Activated CD4-positive, alpha-beta T cell treated with anti-CD3 and anti-CD28 coated beads, Interleukin-2, amount 50 U/mL, for 48 hours (primary cell): Measurements from ENCODE around the gene ALKBH1.
"Not testable (repeated sequence)": the region's sequence is repeated elsewhere in the genome, so short reads cannot be mapped to it uniquely, and the experiment has no call there.

Experiments used
- DNase-seq, 2 experiments: peaks; one replicate each; pipeline ENCODE4 v3.0.0-alpha.2; 2020

Gene ALKBH1, protein sequence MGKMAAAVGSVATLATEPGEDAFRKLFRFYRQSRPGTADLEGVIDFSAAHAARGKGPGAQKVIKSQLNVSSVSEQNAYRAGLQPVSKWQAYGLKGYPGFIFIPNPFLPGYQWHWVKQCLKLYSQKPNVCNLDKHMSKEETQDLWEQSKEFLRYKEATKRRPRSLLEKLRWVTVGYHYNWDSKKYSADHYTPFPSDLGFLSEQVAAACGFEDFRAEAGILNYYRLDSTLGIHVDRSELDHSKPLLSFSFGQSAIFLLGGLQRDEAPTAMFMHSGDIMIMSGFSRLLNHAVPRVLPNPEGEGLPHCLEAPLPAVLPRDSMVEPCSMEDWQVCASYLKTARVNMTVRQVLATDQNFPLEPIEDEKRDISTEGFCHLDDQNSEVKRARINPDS

DNA sequence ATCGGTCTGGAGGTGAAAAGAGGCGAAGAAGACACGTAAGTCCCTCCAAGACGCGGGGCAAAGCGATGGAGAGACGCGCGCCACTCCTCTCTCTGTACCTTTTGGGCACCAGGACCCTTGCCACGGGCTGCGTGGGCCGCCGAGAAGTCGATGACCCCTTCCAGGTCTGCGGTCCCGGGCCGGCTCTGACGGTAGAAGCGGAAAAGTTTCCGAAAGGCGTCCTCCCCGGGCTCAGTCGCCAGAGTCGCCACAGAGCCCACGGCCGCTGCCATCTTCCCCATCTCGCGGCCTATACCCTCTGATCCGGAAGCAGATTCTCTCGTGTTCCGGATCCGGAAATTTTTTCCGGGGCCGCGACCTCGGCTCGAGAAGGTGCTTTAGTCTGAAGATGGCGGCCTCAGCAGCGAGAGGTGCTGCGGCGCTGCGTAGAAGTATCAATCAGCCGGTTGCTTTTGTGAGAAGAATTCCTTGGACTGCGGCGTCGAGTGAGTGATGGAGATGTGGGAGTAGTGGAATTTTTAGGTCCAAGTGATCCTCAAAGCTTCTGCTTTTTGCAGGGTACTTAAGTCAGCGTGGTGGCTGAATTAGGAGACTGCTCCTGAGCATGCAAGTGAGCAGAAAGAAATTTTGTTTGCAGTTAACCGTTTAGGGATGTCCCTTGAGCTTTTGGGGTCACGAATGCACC is at the start of gene ALKBH1, which contains the start of gene SLIRP:
Gene ALKBH1 (minus strand): TSS at position 300 of the 685 bp plus-strand sequence. CDS start 19 bp downstream, at position 281.
Gene SLIRP (plus strand): TSS at position 380 of the 685 bp plus-strand sequence. CDS start 9 bp downstream, at position 389.
- peak; percentile 83 to 88 for DNase-seq

DNA sequence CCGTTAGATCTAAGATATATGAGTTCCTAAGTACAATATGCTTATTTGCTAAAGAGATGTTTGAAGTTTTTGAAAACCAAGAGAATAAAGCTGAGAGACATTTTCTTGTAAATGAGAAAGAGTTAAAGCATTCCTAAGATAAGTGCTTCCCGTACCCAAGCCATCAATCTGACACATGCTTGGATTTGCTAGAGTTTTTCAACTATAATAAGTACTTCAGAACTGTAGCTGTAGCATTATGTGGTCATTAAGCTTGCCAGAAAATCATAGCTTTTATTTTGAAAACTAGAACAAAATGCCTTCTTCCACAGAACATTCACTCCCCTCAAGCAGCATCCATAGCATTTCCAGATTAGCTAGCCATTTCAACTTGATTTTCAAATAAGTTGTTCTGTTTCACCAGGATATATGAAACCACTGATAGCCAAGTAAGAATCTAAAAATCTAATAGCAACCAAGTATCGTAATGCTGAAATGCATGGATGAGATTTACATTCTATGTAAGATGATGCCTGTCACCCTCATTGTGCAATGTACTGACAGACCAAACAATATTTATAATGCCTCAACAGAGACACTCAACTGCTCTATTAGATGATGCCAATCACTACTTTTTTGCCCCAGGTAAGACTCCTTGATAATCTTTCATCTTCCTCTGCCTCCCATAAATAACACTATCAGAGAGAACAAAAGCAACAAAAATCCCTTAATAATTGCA is 45.1 kb upstream of the ALKBH1 start:
- no peak for DNase-seq

DNA sequence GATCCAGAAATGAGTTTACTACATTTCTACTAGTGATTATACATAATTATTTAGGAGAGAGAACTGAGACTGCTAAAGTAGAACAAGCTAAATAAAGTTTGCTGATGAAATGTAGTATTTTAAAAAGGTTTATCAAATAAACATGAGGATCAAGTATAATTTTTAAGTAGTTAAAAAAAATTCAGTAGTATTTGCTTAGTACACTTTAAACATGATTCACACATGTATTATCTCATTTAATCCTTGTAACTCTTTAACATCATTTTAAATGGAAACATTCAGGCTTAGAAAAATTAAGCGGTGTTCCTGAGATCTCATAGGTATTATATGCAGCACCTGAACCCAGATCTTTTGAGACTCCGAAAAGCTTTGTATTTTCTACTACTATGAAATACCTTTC is 44.4 kb upstream of the ALKBH1 start:
- no peak for DNase-seq

DNA sequence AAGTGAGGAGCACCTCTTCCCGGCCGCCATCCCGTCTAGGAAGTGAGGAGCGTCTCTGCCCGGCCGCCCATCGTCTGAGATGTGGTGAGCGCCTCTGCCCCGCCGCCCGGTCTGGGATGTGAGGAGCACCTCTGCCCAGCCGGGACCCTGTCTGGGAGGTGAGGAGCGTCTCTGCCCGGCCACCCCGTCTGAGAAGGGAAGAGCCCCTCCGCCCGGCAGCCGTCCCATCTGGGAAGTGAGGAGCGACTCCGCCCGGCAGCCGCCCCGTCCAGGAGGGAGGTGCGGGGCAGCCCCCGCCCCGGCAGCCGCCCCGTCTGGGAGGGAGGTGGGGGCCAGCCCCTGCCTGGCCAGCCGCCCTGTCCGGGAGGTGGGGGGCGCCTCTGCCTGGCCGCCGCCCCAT is 39.6 kb upstream of the ALKBH1 start:
- DNase-seq = not testable (repeated sequence)

DNA sequence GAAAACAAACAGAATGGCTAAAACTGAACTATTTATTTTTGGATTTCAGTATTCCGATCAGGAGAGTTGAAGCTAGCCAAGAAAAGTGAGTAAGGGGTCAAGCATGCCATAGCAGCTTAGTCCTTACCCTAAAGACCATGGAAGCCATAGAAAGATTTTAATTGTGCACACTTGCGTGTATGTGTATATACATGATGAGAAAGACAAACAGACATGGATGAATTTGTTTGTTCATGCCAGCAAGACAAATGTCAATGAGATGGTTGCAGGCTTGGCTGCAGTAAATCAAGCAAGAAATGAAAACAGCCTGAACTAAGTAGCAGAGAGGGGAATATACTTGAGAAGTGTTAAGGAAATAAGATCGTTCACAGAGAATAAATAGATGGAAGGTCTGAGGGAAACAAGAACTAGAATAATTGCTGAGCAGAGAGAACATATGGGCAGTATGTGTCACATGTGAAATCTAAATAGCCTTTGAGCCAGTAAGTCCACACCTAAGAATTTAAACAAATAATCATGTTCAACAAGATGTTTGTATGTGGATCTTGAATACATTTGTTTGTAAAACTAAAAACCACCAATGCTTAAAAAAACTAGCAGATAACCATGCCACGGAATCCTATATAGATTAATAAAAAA is 38.4 kb upstream of the ALKBH1 start:
- no peak for DNase-seq

DNA sequence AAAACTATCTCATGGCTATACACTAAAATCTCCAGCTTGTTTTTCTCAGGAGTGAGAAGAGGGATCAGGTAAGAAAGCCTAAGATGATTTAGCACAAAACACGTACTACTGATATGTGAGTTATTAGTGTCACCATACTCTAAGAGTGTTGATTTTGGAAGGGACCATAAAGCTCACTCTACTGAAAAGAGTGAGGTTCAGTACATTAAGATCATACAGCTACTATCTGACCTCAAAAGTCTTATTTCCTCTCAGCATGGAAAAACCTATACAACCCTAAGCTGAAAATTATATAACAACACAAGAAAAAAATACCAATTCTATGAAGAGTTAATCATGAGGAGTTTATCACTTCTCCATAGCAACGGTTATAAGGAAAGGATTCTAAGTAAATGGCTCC is 33.6 kb upstream of the ALKBH1 start:
- no peak for DNase-seq

DNA sequence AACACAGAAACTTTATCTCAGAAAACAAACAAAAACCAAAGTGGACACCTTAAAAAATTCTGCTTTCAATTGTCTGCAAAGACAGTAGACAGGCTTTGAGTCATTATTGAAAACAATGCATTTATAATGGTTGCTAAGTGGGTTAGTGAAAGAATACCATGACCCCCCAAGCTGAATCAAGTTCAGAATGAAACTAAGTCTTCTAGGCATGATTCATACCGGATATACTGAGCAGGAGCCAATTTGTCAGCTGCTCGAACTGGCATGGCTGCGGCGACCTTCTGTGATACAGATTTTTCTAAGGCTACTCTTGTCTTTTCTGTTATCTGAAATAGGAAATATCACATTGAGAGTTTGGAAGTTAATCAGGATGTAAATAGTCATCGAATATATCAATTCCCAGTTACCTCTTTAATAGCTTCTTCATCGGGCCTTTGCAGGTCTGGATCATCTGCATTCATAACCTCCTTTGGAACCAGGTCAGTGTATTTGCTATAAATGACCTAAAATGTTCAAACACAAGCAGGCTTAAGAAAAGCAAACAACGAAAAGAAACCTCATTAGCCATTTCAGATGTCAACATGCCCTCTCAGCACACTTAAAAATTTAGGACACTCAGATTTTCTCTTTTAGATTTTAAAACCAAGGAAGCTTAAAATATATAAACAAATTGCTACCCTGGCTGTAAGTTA is 30.9 kb upstream of the ALKBH1 start:
- DNase-seq = peak; percentile 26 to 41

DNA sequence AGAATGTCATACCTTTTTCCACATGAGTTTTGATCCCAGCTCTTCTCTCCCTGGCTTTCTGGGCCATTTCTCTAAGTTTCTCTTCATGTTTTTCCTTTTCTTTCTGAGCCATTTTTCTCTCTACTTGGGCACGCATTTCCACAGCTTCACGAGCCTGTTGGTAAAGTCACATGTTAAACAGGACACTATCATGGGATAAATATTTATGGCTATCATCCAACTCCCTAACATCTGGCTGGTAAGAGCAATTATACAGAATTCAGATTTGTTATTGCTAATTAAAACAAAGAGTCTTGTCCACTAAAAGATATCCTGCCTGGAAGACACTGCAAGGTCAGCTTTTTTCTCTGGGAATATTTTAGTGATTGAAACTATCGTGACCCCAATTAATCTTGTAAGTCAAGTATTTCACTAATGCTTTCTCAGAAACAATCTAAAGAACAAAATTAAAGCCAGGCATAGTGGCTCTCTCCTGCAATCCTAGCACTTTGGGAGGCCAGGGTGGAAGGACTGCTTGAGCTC is 23.2 kb upstream of the ALKBH1 start:
- DNase-seq = no peak

DNA sequence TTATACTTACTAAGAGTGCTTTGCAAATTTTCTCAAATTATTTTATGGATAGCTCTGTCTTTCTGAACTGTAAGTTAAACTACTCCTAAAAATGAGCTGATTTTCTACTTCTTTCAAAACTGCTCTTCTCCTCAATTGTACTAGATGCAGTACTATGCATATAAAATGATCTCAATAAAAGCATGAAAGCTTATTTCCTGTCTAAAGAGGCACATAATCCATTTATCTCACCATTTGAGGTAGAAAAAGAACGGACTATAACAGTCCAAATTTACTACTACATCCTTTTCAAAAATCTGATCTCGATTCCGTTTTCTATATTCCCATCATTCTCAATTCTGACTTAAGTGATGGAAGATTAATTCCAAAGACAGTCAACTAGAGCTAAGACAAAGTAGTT is 14.5 kb upstream of the ALKBH1 start:
- no peak for DNase-seq

DNA sequence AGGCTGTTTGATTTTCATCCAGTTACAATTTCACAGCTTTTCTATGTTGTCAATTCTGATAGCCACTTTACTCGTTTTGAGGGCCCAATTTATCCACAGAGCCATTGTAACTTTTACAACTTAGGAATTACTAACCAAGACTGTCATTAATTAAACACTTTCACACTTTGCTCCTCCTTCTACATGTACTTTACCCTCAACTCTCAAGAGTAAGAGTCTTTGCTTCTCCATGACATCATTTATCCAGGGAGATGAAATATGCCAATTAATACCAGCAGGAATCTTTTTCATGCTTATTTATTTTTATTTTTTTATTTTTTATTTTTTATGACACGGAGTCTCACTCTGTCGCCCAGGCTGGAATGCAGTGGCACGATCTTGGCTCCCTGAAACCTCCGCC is 13.6 kb upstream of the ALKBH1 start:
- no peak for DNase-seq

DNA sequence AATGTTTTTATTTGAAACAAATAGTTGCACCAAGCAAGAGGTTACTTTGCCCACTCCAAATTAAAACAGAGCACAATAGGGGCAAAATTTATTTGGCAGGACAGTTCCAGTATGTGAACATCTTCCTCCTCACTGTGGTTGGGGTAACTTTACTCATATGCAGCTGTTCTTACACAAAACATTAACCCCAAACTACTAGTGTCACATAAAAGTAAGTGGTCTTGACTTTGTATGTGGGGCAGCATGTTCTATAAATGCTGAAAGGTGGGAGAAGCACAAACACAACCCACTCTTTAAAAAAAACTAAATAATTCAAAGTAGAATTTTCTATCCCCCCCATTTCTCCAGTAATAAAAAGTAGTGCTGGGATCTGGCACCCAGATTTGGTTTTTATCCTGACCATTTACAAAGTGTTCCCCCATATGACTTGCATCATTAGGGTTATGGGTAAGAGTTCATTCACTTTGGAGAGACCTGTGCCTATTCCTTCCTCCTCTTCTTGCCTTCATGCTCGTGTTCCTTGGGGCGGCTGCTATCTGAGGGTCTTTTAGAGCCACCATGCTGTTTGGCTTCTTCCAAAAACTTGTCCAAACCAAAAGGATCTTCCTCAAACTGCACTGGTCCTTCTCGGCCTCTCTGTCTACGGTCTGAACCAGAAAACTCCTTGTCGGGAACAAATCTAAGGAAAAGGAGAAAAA is 9.9 kb upstream of the ALKBH1 start:
- no peak for DNase-seq

DNA sequence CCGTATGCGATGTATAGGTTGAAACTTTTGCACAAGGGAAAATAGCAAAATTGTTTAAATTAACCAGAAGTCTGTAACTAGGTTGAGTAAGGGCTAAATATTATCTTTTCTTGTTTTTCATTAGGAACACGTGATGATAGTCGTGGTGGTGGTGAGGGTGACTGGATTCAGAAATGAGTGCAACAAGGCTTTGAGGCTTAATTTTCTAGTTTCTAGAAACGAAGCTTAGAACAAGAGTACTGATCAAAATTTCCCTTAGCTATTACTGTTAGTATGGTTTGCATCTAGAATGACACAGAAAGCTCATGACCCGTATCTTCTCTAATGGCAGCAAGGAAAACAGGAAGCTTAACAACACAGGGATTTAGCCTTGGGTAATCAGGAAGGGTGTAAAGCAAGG is 7.1 kb upstream of the ALKBH1 start:
- DNase-seq = peak in 1 of 2 experiments; percentile 35

DNA sequence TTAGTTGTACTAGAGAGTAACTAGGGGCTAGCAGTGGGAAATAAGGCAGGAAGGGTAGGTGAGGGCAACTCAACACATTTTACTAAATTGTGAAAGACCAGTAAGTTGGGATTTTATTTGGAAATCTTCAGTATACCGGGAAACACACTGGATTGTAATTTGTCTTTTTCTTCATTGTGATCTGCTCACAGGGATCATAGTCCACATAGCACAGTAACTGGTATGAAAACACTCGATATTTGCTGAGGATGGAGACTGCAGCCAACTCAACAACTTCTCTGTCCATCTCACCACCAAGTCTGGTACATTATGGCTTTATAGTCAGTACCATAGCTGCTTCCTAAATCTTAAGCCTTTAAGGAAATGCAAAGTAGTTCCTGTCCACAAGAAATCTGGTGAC is 2.5 kb upstream of the ALKBH1 start:
- no peak for DNase-seq

DNA sequence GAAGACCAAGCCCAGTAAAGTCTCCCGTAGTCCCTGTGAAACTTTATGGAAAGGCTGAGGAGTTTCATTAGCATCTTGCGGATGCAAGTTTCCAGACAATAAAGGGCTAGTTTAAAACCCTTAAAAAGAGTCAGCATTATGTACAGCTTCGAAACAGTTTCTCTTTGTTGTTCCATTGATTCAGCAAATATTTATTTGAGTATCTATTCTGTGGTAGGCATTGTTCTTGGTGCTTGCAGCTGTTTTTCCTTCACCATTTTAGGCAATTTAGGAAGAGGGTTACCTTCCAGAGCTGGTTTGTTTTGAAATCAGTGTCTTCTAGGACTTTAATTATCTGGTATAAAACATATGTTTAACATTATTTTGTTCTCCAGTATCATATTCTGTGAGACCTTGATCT is 1.6 kb upstream of the ALKBH1 start:
- DNase-seq = no peak

DNA sequence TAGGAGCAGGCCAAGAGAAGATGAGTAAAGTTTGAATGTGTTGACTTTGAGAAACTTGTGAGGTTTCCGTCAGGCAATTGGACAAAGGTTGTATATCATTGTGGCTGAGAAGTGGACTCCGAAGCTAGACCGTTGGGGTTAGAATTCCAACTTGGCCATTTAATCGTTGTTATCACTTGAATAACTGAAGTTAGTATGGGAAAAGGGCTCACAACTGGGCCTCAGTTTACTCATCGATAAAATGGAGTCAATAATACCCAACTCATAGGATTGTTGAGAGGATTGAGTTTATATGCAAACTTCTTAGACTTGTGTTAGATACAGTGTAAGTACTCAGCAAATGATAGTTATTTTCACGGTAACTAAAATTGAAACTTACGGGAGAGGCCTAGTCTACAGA is 926 bp upstream of the ALKBH1 start:
- DNase-seq = no peak

DNA sequence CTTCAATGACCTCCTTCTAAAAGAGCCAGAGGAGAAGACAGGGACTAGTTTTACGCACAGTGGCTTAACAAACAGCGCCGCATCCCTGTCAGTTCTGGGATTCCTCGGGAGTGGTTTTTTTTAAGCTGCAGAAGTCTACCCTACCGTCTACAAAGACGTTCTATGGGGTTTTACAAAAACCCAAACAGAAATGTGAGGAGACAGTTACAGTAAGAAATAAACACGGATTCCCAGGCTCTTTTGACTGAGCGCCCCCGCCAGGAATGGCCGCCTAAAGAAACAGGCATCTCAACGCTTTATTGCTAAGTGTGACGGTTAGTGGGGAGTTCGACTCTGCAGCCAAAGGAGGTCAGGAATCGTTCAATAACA is 484 bp downstream of the ALKBH1 start:
- DNase-seq = no peak

DNA sequence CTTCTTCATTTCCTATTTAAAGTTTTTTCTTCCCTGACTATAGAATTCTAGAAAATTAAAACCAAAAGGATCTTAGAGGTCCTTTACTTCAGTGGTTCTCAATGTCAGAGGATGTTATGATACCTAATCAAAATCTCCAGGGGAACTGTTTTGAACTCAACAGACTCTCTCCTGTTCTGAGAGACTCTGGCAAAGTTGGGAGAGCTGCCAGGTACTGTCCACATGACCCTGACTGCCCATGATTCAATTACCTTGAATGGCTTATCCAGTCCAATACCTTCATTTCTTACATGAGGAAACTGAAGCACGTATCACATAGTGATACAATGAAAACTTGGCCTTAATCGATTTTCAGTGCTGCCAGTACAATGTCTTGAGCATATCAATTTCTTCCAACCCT is 16.6 kb downstream of the ALKBH1 start:
- no peak for DNase-seq

DNA sequence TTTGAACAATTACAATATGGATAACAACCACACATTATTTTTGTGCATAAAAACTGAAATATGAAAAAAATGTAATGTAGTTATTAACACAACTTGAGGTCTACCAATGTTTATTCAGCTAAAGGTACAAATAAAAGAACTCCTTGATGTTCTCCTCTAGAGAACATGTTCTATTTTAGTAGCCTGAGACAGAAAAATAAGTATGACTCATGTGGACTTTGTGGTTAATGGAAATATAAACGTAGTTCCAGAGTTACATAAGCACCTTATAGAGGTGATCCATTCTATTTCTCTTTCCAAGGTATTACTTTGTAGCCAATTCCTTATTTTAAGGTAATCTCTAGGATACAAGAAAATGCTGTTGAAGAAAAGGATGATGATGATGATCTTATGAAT is 25.7 kb downstream of the ALKBH1 start:
- DNase-seq = no peak

DNA sequence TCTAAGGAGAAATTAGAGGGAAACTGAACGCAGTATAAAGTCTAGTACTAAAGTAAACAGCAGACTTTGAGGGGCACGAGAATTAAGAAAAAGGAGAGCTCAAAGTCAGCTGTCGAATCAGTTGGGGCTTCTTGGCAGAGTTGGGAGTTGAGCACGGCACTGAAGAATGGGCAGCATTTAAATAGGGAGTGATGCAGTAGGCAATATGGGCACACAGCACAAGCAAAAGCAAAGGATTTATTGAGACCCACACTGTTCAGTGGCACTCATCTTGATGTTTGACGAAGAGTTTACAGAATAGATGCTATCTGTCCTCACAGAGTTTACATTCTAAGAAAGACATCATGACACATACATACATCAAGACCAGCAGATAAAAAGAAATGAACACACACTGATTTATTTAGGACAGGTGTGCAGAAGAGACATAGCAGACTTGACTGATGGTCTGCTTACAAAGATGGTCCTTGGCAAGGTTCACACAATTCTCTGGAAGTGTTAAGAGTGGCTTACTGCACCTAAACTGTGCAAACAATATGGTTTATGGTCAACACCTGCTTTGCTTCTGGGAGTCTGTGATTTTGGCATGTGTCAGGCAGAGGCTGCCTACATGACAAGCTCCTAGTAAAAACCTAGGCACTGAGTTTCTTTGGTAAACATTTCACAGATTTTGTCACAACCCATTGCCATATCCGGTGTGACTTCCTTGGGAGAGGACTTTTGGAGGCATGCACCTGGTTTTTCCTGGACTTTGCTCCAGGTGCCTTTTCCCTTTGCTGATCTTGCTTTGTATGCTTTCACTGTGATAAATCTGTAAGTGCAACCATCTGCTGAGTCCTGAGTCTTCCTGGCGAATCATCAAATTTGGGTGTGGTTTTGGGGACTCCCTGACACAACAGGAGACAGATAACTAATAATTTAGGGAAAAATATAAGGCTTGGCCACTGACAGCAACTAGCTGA is 26.3 kb downstream of the ALKBH1 start:
- DNase-seq = no peak

DNA sequence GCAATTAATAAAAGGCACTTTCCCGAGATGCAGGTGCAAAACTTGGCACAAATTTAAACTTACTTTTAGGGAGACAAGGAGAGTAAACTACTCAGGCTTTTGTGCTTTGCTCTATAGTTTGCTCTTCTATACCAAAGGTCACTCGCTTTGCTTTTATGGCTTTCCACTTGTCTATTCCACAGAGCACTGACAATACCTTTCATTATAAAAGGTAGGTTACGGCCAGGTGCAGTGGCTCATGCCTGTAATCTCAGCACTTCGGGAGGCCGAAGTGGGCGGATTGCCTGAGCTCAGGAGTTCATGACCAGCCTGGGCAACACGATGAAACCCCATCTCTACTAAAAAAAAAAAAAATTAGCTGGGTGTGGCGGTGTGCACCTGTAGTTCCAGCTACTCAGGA is 32.9 kb downstream of the ALKBH1 start:
- DNase-seq = no peak

DNA sequence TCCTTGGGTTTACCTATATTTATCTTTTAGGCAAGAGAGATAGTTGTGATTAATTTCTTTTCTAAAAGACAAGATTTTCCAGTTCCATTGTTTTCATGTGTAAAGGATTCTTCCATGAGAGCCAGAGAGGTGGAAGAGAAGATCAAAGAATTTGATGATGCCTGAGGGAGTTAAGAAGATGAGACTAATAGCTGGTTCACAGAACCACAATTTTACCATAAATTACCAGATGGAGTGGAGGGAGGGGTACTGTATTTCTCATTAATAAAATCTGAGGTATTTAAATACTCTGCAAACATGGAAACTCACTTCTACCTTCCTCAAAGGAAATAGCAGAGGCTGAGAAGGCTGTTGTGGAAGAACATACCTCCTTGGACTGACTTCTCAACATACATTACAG is 34.6 kb downstream of the ALKBH1 start:
- no peak for DNase-seq
